Measurements from ENCODE around the gene PHYH.
A peak's percentile ranks its signal among the peaks of the same experiment; 100 is the strongest.

Gene PHYH

DNA sequence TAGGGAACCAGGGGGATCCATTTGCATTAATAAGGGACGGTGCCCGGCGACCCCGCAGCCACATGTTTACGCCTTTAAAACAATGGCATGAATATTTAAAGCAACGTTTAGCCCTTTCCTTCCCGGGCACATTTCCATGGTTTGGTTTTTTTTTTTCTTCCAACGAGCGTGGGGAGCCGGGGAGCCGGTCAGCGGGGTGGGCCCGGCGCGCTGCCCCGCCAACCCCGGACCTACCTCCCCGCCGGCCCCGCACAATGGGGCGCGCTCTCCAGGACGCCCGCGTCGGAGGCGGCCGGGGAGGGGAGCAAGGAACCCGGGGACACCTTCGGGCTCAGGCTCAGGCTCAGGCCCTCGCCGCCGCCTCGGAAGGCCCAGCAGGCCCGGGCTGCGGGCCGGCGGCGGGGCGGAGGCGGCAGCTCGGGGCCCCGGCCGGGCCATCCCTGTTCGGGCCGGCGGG is 47.2 kb upstream of the PHYH start:
- Histone ChIP-seq H3K27me3 (ENCODE audit: low read depth, low read length) (no peaks in the 10 kb centered on the region), H3K4me3 (ENCODE audit: low read length) (peak overlapping the region; percentile 89)

DNA sequence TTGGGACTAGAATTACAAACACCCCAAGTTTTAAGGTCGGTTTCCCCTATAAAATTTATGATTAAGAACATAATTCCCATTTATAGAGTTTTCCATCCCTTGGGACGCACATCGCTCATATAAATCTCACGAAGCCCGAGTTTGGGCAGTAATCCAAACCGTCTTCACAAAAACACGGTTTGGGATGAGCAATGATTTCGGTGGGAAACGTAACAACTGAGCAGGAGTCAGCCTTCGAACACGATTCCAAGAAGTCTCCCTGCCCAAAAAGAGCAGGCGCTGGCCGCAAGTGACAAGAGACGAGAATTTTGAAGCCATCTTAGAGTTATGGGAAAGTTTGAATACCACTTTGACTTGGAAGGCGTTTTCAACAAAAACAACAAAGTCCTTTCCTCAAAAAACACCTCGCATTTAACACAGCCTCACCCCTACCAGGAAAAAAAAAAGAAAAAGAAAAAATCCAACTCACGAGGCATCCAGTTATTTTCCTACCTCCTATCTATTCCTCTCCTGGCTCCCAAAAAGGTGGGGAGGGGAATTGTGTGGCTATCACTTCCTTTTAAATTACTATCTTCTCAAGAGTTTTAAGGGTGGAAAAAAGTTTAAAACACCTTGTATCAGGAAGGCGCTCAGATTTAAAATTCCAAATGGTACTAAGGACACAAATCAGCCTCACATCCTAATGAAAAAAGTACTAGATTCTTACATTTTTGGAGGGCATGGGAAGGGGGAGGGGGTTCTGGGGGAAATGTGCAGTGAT is 46.6 kb upstream of the PHYH start:
- H3K27me3 ChIP-seq (ENCODE audit: low read depth, low read length): no peaks in the 10 kb centered on the region
- H4K20me1 ChIP-seq (ENCODE audit: insufficient read depth, low read length): no peaks in the 10 kb centered on the region
- H3K27ac ChIP-seq (ENCODE audit: low read length): peak overlapping the region; percentile 86
- H3K4me3 ChIP-seq (ENCODE audit: low read length): peak overlapping the region; percentile 89
- TF ChIP-seq, protein P1, sequence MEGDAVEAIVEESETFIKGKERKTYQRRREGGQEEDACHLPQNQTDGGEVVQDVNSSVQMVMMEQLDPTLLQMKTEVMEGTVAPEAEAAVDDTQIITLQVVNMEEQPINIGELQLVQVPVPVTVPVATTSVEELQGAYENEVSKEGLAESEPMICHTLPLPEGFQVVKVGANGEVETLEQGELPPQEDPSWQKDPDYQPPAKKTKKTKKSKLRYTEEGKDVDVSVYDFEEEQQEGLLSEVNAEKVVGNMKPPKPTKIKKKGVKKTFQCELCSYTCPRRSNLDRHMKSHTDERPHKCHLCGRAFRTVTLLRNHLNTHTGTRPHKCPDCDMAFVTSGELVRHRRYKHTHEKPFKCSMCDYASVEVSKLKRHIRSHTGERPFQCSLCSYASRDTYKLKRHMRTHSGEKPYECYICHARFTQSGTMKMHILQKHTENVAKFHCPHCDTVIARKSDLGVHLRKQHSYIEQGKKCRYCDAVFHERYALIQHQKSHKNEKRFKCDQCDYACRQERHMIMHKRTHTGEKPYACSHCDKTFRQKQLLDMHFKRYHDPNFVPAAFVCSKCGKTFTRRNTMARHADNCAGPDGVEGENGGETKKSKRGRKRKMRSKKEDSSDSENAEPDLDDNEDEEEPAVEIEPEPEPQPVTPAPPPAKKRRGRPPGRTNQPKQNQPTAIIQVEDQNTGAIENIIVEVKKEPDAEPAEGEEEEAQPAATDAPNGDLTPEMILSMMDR (IDR thresholded peaks at IDR 0.05; ENCODE audit: low read depth, low read length): no peak
- no peak for TF ChIP-seq EZH2phosphoT487 (IDR thresholded peaks at IDR 0.05; ENCODE audit: low read depth)
- peaks cover 78% of the 10 kb centered on the region for H3K79me2 ChIP-seq (ENCODE audit: low read length)
- H3K4me1 ChIP-seq (ENCODE audit: low read length): peaks cover 35% of the 10 kb centered on the region
- H3K36me3 ChIP-seq (replicated peaks; ENCODE audit: low read depth, low read length): peaks cover 27% of the 10 kb centered on the region
- H3K9ac ChIP-seq (ENCODE audit: low read length): peak overlapping the region; percentile 97
- no peak overlapping the region for H2AFZ ChIP-seq (ENCODE audit: low read depth, low read length)
- no peaks in the 10 kb centered on the region for H3K9me3 ChIP-seq (ENCODE audit: insufficient read depth, low read length)
- peak overlapping the region; percentile 92 for H3K4me2 ChIP-seq (ENCODE audit: low read length)

More for the DNA sequence above, 47.2 kb upstream of the PHYH start:
- Histone ChIP-seq H3K9ac (ENCODE audit: low read length) (peak overlapping the region; percentile 97), H3K27ac (ENCODE audit: low read length) (peak overlapping the region; percentile 86), H3K4me2 (ENCODE audit: low read length) (peak overlapping the region; percentile 92), H3K79me2 (ENCODE audit: low read length) (peaks cover 72% of the 10 kb centered on the region), H2AFZ (ENCODE audit: low read depth, low read length) (no peak overlapping the region), H3K9me3 (ENCODE audit: insufficient read depth, low read length) (no peaks in the 10 kb centered on the region), H4K20me1 (ENCODE audit: insufficient read depth, low read length) (no peaks in the 10 kb centered on the region), H3K36me3 (replicated peaks; ENCODE audit: low read depth, low read length) (peaks cover 27% of the 10 kb centered on the region), H3K4me1 (ENCODE audit: low read length) (peaks cover 38% of the 10 kb centered on the region)
- no peak for TF ChIP-seq EZH2phosphoT487 (IDR thresholded peaks at IDR 0.05; ENCODE audit: low read depth)
- TF ChIP-seq, protein P1 (IDR thresholded peaks at IDR 0.05; ENCODE audit: low read depth, low read length): no peak

DNA sequence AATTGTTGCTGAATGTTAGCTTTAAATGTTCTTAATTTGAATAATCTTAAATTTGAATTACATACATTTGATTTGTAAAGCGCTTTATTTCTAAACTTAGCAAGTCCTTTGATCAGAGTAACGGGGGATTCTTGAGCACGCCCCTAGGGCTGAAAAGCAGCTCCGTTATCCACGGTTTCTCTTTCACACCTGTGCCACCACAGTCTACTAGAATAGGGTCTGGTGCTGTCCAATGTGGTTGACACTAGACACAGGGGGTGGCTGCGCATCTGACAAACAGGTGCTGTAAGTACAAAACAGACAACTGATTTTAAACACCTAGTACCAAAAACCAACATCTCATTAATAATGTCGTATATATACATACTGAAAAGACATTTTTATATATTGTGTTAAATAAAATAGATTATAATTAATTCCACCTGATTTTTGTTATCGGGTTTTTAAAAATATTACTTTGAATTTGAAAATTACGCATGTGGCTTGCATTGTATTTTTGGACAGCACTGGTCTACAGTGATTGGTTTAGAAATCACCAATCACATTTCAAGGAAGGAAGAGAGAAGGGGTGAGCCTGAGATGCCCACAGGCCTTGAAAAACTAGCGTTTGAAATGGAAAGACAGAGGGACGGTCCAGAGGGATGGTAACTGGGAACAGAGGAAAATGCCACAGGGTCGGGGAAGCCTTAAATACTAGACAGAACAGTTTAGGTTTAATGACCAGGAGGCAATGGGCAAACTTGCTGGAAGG is 40.9 kb upstream of the PHYH start:
- Histone ChIP-seq H3K79me2 (ENCODE audit: low read length) (peaks cover 91% of the 10 kb centered on the region), H3K36me3 (replicated peaks; ENCODE audit: low read depth, low read length) (peaks cover 57% of the 10 kb centered on the region), H3K9ac (ENCODE audit: low read length) (peak overlapping the region; percentile 67), H4K20me1 (ENCODE audit: insufficient read depth, low read length) (no peaks in the 10 kb centered on the region), H3K4me1 (ENCODE audit: low read length) (peaks cover 65% of the 10 kb centered on the region), H3K4me2 (ENCODE audit: low read length) (peak overlapping the region; percentile 68), H3K4me3 (ENCODE audit: low read length) (peak overlapping the region; percentile 59), H2AFZ (ENCODE audit: low read depth, low read length) (no peak overlapping the region), H3K27ac (ENCODE audit: low read length) (peak overlapping the region; percentile 95), H3K27me3 (ENCODE audit: low read depth, low read length) (no peaks in the 10 kb centered on the region), H3K9me3 (ENCODE audit: insufficient read depth, low read length) (no peaks in the 10 kb centered on the region)
- TF ChIP-seq, protein P1 (IDR thresholded peaks at IDR 0.05; ENCODE audit: low read depth, low read length): no peak
- TF ChIP-seq EZH2phosphoT487 (IDR thresholded peaks at IDR 0.05; ENCODE audit: low read depth): no peak

DNA sequence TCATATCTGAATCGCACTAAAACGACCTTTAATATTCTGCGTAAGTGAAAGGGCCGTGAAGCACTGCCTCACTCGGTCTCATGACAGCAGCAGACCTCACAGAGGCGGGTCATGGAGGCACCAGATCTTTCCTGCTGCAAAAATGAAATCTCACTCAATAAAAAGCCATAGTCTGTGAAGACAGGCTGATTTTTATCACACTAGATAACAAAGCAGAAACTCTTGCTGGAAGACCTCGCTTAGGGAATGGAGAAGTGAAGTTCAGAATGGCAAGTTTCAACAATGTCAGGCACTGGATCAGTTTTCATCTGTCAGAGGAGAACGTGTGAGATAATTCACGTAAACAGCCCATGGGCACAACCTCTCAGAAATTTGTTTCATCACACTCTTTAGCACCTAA is 40.2 kb upstream of the PHYH start:
- Histone ChIP-seq H3K9me3 (ENCODE audit: insufficient read depth, low read length) (no peaks in the 10 kb centered on the region), H3K4me3 (ENCODE audit: low read length) (peak overlapping the region; percentile 59), H2AFZ (ENCODE audit: low read depth, low read length) (no peak overlapping the region), H3K4me2 (ENCODE audit: low read length) (peak overlapping the region; percentile 68), H3K4me1 (ENCODE audit: low read length) (peaks cover 66% of the 10 kb centered on the region), H4K20me1 (ENCODE audit: insufficient read depth, low read length) (no peaks in the 10 kb centered on the region), H3K79me2 (ENCODE audit: low read length) (peaks cover 88% of the 10 kb centered on the region), H3K27me3 (ENCODE audit: low read depth, low read length) (no peaks in the 10 kb centered on the region), H3K36me3 (replicated peaks; ENCODE audit: low read depth, low read length) (peaks cover 55% of the 10 kb centered on the region), H3K9ac (ENCODE audit: low read length) (peak overlapping the region; percentile 67), H3K27ac (ENCODE audit: low read length) (peak overlapping the region; percentile 95)
- TF ChIP-seq, protein P1 (IDR thresholded peaks at IDR 0.05; ENCODE audit: low read depth, low read length): no peak
- TF ChIP-seq EZH2phosphoT487 (IDR thresholded peaks at IDR 0.05; ENCODE audit: low read depth): no peak
